HG03196 (cell line): ENCODE measurements around the gene FUT7.
A peak's percentile ranks its signal among the peaks of the same experiment; 100 is the strongest.
"Not testable (repeated sequence)": the region's sequence is repeated elsewhere in the genome, so short reads cannot be mapped to it uniquely, and the experiment has no call there.

Experiments
- ATAC-seq: cut with Tn5 transposase; IDR thresholded peaks from one replicate; pipeline ENCODE4 v1.9.1; 2021; ENCODE audit not compliant: unreplicated experiment

The FUT7 gene

GRCh38 chr9:137007108-137007815 lies 24.6 kb downstream of the FUT7 start:
- no peak for ATAC-seq

GRCh38 chr9:137006116-137007003 lies 25.5 kb downstream of the FUT7 start:
- no peak for ATAC-seq

- ATAC-seq = not testable (repeated sequence)
Observed at GRCh38 chr9:137004285-137004684, 27.6 kb downstream of the FUT7 start.

- no peak for ATAC-seq
Observed at GRCh38 chr9:137002646-137003041, 29.2 kb downstream of the FUT7 start.

- no peak for ATAC-seq
Observed at GRCh38 chr9:137001857-137002645, 29.8 kb downstream of the FUT7 start.

- peak; percentile 72 for ATAC-seq
Observed at GRCh38 chr9:137000177-137000930, 31.5 kb downstream of the FUT7 start.

- ATAC-seq = no peak
Observed at GRCh38 chr9:136997830-136998234, 34.1 kb downstream of the FUT7 start.

GRCh38 chr9:136997371-136997770 lies 34.5 kb downstream of the FUT7 start:
- ATAC-seq = no peak

GRCh38 chr9:136996361-136997292 lies 35.3 kb downstream of the FUT7 start, which contains the start of gene CLIC3:
Gene CLIC3, minus strand, starts transcription at chr9:136996568. Its CDS starts 25 bp downstream, at chr9:136996543.
- no peak for ATAC-seq

GRCh38 chr9:136995772-136996311 lies 36.0 kb downstream of the FUT7 start:
- no peak for ATAC-seq

GRCh38 chr9:136995362-136995761 lies 36.5 kb downstream of the FUT7 start:
- ATAC-seq = no peak

- no peak for ATAC-seq
Observed at GRCh38 chr9:136994888-136995230, 37.0 kb downstream of the FUT7 start.

GRCh38 chr9:136994180-136994887 lies 37.6 kb downstream of the FUT7 start:
- no peak for ATAC-seq

- no peak for ATAC-seq
Observed at GRCh38 chr9:136992819-136993369, 39.0 kb downstream of the FUT7 start.

GRCh38 chr9:136991993-136992818 lies 39.7 kb downstream of the FUT7 start, which contains the start of gene PAXX:
Gene PAXX, plus strand, starts transcription at chr9:136992422. Its CDS starts 22 bp downstream, at chr9:136992444.
- peak; percentile 67 for ATAC-seq

GRCh38 chr9:136990242-136990911 lies 41.5 kb downstream of the FUT7 start:
- ATAC-seq = no peak

GRCh38 chr9:136988872-136989271 lies 43.0 kb downstream of the FUT7 start:
- ATAC-seq = no peak
